GM12873 (cell line): Measurements from ENCODE around the gene CYTH1.

ENCODE experiments used
- TF ChIP-seq, protein P1 (sequence below): IDR thresholded peaks from 2 replicates; pipeline ENCODE4 v1.5.1; 2012; ENCODE audit warnings: low read depth, mild to moderate bottlenecking, moderate library complexity, low read length, control low read depth; ENCODE audit not compliant: insufficient read depth; ENCODE audit errors: missing control alignments

The CYTH1 gene

DNA sequence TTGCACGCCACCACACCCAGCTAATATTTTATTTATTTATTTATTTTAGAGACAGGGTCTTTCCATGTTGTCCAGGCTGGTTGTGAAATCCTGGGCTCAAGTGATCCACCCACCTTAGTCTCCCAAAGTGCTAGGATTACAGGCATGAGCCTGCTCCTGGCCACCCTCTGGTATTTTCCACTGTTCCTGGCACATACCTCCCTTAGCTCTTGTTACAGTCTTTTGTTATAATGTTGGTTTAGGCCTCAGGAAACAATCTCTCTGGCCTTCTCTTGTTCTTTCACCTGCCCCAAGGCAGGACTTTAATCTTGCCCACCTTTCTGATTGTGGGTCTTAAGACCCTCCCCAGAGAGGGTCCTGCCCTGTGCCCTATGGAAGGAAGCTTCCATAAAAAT, 3.6 kb upstream of the CYTH1 start:
- TF ChIP-seq, protein P1, sequence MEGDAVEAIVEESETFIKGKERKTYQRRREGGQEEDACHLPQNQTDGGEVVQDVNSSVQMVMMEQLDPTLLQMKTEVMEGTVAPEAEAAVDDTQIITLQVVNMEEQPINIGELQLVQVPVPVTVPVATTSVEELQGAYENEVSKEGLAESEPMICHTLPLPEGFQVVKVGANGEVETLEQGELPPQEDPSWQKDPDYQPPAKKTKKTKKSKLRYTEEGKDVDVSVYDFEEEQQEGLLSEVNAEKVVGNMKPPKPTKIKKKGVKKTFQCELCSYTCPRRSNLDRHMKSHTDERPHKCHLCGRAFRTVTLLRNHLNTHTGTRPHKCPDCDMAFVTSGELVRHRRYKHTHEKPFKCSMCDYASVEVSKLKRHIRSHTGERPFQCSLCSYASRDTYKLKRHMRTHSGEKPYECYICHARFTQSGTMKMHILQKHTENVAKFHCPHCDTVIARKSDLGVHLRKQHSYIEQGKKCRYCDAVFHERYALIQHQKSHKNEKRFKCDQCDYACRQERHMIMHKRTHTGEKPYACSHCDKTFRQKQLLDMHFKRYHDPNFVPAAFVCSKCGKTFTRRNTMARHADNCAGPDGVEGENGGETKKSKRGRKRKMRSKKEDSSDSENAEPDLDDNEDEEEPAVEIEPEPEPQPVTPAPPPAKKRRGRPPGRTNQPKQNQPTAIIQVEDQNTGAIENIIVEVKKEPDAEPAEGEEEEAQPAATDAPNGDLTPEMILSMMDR: no peak

DNA sequence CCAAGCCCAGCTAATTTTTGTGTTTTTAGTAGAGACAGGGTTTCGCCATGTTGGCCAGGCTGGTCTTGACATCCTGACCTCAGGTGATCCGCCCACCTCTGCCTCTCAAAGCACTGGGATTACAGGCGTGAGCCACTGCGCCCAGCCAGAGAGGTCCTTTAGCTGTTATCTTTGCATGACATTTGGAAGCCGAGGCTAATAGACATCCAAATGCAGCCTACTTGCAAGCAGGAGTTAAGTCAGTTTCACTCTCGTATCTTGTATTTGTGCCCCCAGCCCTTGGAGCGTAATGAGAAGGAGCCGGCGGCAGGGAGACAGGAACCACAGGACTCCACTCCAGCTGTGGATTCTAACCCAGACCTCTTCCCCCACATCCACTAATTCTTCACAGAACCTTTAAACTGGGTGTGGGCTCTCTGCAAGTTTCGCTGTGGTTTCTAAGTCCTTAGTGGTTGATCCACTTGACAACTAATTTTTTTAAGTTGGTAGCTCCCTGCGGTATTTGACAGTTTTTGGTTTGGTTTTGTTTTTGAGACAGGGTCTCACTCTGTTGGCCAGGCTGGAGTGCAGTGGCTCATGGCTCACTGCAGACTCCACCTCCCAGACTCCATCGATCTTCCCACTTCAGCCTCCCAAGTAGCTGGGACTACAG, 3.1 kb upstream of the CYTH1 start:
- TF ChIP-seq, protein P1: no peak

DNA sequence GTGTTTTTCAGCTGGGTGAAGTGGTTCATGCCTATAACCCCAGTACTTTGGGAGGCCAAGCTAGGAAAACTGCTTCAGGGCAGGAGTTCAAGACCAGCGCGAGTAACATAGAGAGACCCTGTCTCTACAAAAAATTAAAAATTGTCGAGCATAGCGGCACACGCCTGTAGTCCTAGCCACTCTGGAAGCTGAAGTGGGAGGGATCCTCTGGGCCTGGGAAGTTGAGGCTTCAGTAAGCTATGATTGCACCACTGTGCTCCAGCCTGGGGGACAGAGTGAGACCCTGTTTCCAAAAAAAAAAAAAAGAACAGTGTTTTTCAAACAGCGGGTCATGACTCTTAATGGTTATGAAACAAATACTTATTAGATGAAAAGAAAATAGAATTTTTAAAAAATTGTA, 2.3 kb upstream of the CYTH1 start:
- TF ChIP-seq, protein P1: no peak

DNA sequence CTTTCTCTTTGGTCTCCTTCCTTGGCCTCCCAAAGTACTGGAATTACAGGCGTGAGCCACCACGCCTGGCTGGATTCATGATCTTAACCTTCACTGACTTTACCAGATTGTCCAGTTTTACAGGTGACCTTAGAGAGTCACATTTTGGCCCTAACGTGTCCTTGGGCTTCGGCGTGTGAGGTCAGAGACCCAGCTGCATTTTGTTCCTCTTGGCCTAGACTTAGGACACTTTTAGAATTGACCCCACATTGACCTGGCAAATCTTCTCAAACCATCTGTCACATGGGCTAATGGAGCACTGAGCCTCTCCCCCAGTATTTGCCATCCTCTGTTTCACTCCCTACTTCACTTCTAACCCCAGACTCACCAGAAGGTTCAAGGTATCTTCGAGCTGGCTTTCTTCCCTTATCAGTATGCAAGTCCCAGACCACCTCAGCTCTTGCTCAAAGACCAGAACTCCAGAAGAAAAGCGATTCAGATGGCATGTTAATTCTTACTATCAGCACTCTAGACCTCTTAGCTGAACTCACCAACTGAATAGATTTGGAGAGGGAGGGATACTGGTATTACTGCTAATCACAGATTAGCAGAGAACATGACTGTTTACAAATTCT, 1.7 kb upstream of the CYTH1 start:
- TF ChIP-seq, protein P1: no peak

DNA sequence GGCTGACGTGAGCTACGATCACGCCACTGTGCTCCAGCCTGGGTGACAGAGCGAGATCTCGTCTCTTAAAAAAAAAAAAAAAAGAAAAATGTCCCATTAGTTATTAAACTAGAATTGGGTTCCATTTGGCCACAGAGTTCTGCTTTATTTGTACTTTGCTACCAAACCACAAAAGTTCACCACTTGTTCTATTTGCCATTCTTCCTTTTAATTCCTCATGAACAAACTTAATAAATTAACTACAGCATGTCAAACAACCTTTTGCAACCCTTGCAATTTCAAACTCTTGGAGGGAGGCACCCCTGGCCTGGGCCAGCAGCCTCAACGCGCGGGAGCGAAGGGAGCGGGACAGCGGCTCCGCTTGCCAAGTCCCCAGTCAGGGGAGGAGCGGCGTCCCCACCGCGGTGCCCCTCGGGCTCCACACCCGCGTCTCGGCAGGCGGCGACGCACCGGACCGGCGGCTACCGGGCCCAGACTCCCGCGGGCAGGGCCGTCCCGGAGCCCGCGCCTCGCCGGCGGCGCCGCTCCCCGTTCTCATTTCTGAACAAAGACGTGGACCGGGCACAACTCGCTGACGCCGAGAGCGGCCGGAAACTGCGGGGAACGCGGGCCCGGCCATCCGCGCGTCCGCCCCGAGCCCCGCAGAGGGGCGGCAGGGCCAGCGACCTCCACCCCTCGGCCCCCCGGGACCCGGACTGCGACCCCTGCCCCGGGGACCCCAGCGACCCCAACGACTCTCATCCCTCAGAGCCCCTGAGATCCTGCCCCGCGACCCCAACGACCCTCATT, 775 bp downstream of the CYTH1 start:
- TF ChIP-seq, protein P1: no peak

DNA sequence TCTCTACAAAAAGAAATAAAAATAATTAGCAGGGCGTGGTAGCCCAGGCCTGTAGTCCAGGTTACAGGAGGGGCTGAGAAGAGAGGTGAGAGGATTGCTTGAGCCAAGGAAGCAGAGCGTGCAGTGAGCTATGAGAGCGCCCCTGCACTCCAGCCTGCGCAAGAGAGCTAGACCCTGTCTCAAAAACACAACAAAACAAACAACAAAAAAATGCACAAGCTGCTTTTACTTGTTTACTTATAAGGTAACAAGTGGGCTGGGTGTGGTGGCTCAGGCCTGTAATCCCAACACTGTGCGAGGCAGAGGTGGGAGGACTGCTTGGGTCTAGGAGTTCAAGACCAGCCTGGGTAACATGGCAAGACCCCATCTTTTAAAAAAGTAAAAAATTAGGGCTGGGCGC, 1.7 kb downstream of the CYTH1 start:
- TF ChIP-seq, protein P1: no peak

DNA sequence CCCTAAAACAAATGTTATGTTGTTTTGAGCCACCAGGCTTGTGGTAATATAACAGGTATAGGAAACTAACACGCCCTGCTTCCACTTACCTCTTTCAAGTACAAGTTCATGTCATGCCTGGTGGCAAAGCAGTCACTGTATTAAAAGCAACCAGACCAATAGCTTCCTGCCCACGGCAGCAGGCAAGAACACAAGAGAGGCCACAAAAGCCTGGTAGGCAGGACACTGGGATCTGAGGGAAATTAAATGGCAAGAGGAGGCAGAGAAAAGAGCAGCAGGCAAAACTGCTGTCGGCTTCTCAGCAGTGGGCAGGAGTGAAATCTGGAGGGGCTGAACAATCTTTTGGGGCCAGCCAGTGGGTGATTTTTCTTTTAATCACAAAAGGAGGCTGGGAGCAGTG, 2.2 kb downstream of the CYTH1 start:
- TF ChIP-seq, protein P1: no peak
